Stimulated activated effector memory CD8-positive, alpha-beta T cell treated with anti-CD3 and anti-CD28 coated beads, Interleukin-12 subunit alpha, Interleukin-12 subunit beta, amount 100 ng/mL, for 72 hours (primary cell): Measurements from ENCODE around the gene ADNP2.
"Not testable (repeated sequence)": the region's sequence is repeated elsewhere in the genome, so short reads cannot be mapped to it uniquely, and the experiment has no call there.

ENCODE experiments used
- ATAC-seq: fragments of 150-1000 bp; cut with Tn5 transposase; 2 replicates; pipeline ENCODE4 v1.10.0; 2021
- DNase-seq, 2 donors: peaks; one replicate each; pipeline ENCODE4 v3.0.0; 2021 to 2022; ENCODE audit warnings: low spot score in 2 of 2
- H3K27ac Mint-ChIP-seq: one replicate; pipeline ENCODE4 v1.8.0; 2022; ENCODE audit warnings: mild to moderate bottlenecking, mixed read lengths
- H3K36me3 Mint-ChIP-seq: one replicate; pipeline ENCODE4 v1.8.0; 2022; ENCODE audit warnings: mild to moderate bottlenecking, mixed read lengths
- H3K4me1 Mint-ChIP-seq: one replicate; pipeline ENCODE4 v1.8.0; 2022; ENCODE audit warnings: mixed read lengths
- H3K4me3 Mint-ChIP-seq: one replicate; pipeline ENCODE4 v1.8.0; 2022; ENCODE audit warnings: mild to moderate bottlenecking, mixed read lengths
- H3K9me3 Mint-ChIP-seq: one replicate; pipeline ENCODE4 v1.8.0; 2022; ENCODE audit warnings: mixed read lengths

Gene ADNP2

GRCh38 chr18:80147418-80148325, 38.6 kb downstream of the ADNP2 start:
- ATAC-seq (peak; percentile 92), DNase-seq (peak; percentile 51 to 82)
- H3K36me3 Mint-ChIP-seq = no peaks in the 10 kb centered on the region
- peaks cover 10% of the 10 kb centered on the region for H3K4me1 Mint-ChIP-seq
- peak overlapping the region; percentile 72 for H3K4me3 Mint-ChIP-seq
- H3K27ac Mint-ChIP-seq = peak overlapping the region; percentile 54
- no peaks in the 10 kb centered on the region for H3K9me3 Mint-ChIP-seq

GRCh38 chr18:80148326-80149199, 39.5 kb downstream of the ADNP2 start:
- peak overlapping the region; percentile 72 for H3K4me3 Mint-ChIP-seq
- DNase-seq = no peak
- H3K9me3 Mint-ChIP-seq = no peaks in the 10 kb centered on the region
- H3K36me3 Mint-ChIP-seq = no peaks in the 10 kb centered on the region
- no peak overlapping the region for H3K27ac Mint-ChIP-seq
- ATAC-seq = no peak
- peaks cover 10% of the 10 kb centered on the region for H3K4me1 Mint-ChIP-seq

DNA sequence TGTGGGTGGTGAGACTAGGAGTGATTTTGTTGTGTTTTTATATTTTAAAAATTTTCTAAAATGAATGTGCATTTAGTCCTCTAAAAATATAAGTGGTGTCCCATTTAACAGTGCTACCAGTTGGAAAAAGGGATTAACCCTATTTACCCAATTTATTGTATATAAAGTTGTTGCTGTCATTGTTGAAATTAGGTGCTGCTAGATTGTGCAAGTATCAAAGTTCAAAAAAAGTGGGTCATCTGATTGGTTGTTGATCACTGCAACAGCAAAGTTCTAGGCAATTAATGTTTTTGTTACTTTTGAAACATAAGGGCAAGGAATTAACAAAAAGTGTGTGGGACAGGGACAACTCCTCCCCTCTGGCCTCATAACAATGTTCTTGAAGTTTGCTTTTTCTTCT, 40.6 kb downstream of the ADNP2 start:
- Mint-ChIP-seq H3K27ac (peak overlapping the region; percentile 72), H3K4me1 (peaks cover 18% of the 10 kb centered on the region), H3K4me3 (no peak overlapping the region), H3K9me3 (no peaks in the 10 kb centered on the region), H3K36me3 (no peaks in the 10 kb centered on the region)
- ATAC-seq (no peak), DNase-seq (no peak)

GRCh38 chr18:80154293-80154692, 45.2 kb downstream of the ADNP2 start:
- H3K9me3 Mint-ChIP-seq = no peaks in the 10 kb centered on the region
- peak; percentile 94 for ATAC-seq
- H3K36me3 Mint-ChIP-seq = no peaks in the 10 kb centered on the region
- H3K4me3 Mint-ChIP-seq = no peak overlapping the region
- H3K4me1 Mint-ChIP-seq = peaks cover 9% of the 10 kb centered on the region
- H3K27ac Mint-ChIP-seq = no peak overlapping the region
- peak in 1 of 2 donors; percentile 67 for DNase-seq

- no peak overlapping the region for H3K4me3 Mint-ChIP-seq
- ATAC-seq (no peak), DNase-seq (peak; percentile 64 to 84)
- H3K9me3 Mint-ChIP-seq = no peaks in the 10 kb centered on the region
- H3K4me1 Mint-ChIP-seq = peaks cover 9% of the 10 kb centered on the region
- H3K27ac Mint-ChIP-seq = no peak overlapping the region
- H3K36me3 Mint-ChIP-seq = no peaks in the 10 kb centered on the region
Observed at GRCh38 chr18:80157708-80158343, 48.8 kb downstream of the ADNP2 start.

GRCh38 chr18:80158365-80158764, 49.3 kb downstream of the ADNP2 start:
- Mint-ChIP-seq H3K36me3 (no peaks in the 10 kb centered on the region), H3K27ac (no peak overlapping the region), H3K9me3 (no peaks in the 10 kb centered on the region), H3K4me3 (no peak overlapping the region), H3K4me1 (peaks cover 9% of the 10 kb centered on the region)
- ATAC-seq = no peak
- no peak for DNase-seq

- peak in 1 of 2 donors; percentile 30 for DNase-seq
Observed at GRCh38 chr18:80159713-80160636, 50.9 kb downstream of the ADNP2 start.

DNA sequence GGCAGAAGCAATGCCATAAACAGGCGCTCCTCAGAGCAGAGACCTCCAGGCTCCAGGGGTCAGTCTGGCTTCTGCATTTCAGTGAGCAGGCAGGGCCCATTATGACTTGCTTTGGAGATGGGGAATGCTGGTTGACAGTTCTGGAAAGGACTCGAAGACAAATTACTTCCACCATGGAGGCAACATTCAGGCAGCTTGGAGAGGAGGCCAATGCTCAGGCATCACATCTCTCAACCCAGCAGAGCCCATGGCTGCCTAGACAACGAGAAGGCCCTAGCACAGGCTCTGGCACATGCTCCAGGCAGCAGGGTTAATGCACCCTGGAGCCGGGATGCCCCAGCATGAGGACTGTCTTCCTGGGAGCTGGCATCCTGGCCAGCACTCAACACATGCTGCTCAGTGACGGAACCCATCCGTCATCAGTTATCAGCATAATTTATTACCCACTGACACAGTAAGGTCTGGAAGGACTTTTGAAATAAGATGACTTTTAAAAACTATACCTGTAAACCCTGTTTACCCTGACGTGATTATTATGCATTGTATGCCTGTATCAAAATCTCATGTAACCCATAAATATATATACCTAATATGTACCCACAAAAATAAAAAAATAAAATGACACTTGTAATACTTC, 52.8 kb downstream of the ADNP2 start:
- no peak overlapping the region for H3K4me3 Mint-ChIP-seq
- no peaks in the 10 kb centered on the region for H3K4me1 Mint-ChIP-seq

More at GRCh38 chr18:80159713-80160636, 50.9 kb downstream of the ADNP2 start:
- Mint-ChIP-seq H3K27ac (no peak overlapping the region), H3K4me3 (no peak overlapping the region), H3K36me3 (no peaks in the 10 kb centered on the region), H3K4me1 (no peaks in the 10 kb centered on the region), H3K9me3 (peaks cover 8% of the 10 kb centered on the region)
- peak; percentile 88 for ATAC-seq

DNA sequence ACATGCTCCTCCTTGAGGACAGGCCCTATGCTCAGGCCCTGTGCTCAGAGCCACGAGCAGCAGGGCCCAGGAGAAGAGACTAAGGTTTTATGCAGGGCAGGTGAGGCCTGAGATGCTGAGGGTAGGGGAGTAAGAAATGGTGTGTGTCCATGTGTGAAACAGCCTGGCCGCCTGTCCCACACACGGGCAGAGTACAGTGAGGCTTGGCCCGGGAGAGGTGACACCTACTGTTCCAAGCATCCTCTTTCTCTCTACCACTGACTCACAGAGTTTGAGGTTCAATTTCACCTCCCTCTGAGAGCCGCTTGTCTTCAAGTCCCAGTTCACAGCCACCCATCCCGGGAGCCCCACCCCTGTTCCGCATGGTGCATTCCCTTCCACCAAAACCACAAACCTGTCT, 54.1 kb downstream of the ADNP2 start:
- no peak for ATAC-seq
- H3K4me1 Mint-ChIP-seq = no peaks in the 10 kb centered on the region
- peaks cover 11% of the 10 kb centered on the region for H3K9me3 Mint-ChIP-seq
- no peak for DNase-seq
- no peak overlapping the region for H3K4me3 Mint-ChIP-seq
- H3K27ac Mint-ChIP-seq = no peak overlapping the region
- H3K36me3 Mint-ChIP-seq = no peaks in the 10 kb centered on the region

More for the DNA sequence above, 52.8 kb downstream of the ADNP2 start:
- DNase-seq = no peak
- no peaks in the 10 kb centered on the region for H3K36me3 Mint-ChIP-seq
- ATAC-seq = no peak
- peaks cover 11% of the 10 kb centered on the region for H3K9me3 Mint-ChIP-seq
- H3K27ac Mint-ChIP-seq = no peak overlapping the region

DNA sequence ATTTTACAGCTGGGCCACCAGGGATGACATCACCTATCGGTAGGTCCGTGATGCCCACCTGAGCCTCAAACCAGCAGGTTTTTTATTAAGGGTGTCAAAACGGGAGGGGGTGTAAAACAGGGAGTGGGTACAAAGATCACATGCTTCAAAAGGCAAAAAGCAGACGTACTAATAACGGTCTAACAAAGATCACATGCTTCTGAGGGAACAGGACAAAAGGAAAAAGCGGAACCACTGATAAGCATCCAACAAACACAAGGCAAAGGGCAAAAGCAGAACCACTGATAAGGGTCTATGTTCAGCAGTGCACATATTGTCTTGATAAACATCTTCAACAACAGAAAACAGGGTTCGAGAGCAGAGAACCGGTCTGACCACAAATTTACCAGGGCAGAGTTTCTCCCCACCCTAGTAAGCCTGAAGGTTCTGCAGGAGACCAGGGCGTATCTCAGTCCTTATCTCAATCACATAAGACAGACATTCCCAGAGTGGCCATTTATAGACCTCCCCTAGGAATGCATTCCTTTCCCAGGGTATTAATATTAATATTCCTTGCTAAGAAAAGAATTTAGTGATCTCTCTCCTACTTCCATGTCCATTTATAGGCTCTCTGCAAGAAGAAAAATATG, 55.8 kb downstream of the ADNP2 start:
- H3K36me3 Mint-ChIP-seq, H3K4me1 Mint-ChIP-seq, ATAC-seq, H3K27ac Mint-ChIP-seq, H3K4me3 Mint-ChIP-seq, DNase-seq: not testable (repeated sequence)
- peaks cover 11% of the 10 kb centered on the region for H3K9me3 Mint-ChIP-seq

DNA sequence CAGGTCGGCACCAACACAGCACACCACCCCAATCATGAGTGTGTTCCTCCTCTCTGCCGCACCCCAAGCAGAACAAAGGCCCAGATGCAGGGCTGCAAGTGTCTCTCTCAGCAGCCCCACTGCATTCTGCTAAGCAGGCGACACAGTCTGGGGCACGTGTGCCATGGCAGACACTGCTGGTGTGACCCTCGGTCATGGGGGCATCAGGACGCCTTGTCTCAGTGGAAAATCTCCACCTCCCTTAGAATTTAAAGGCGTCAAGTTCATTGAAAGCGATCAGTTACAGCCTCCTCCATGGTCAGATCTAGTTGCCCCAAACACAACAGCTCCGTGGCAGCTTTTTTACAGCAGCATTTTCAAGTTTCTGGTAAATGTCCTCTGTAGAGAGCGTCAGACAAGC, 57.2 kb downstream of the ADNP2 start:
- H3K36me3 Mint-ChIP-seq = no peaks in the 10 kb centered on the region
- ATAC-seq = no peak
- H3K4me1 Mint-ChIP-seq = peaks cover 4% of the 10 kb centered on the region
- no peak overlapping the region for H3K4me3 Mint-ChIP-seq
- H3K9me3 Mint-ChIP-seq = peaks cover 11% of the 10 kb centered on the region
- no peak for DNase-seq
- H3K27ac Mint-ChIP-seq = no peak overlapping the region

DNA sequence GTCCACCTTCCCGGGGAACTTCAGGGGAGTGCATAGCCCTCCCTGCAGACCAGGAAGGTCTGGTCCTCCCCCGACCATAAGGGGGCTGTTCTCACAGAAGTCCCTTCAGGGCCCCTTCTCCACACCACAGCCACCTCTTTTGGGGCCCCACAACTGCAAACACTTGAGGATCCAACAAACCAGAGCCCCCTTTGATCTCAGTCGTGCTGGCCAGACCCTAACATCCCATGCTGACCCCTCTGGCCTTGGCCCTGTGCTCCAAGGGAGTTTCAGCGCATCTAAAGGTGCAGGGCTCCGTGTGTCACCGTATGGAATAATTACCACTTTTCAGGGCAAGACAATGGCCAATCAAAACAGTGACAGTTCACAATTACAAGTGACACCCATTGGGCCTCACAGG, 57.7 kb downstream of the ADNP2 start:
- DNase-seq = no peak
- H3K36me3 Mint-ChIP-seq = no peaks in the 10 kb centered on the region
- H3K4me3 Mint-ChIP-seq = no peak overlapping the region
- peaks cover 11% of the 10 kb centered on the region for H3K9me3 Mint-ChIP-seq
- peaks cover 9% of the 10 kb centered on the region for H3K4me1 Mint-ChIP-seq
- ATAC-seq = no peak
- no peak overlapping the region for H3K27ac Mint-ChIP-seq

- H3K36me3 Mint-ChIP-seq = no peaks in the 10 kb centered on the region
- H3K27ac Mint-ChIP-seq = no peak overlapping the region
- H3K4me3 Mint-ChIP-seq = no peak overlapping the region
- H3K4me1 Mint-ChIP-seq = peaks cover 12% of the 10 kb centered on the region
- ATAC-seq (no peak), DNase-seq (no peak)
- H3K9me3 Mint-ChIP-seq = peaks cover 11% of the 10 kb centered on the region
Observed at GRCh38 chr18:80167331-80167730, 58.3 kb downstream of the ADNP2 start.

- Mint-ChIP-seq H3K36me3 (no peaks in the 10 kb centered on the region), H3K9me3 (peaks cover 11% of the 10 kb centered on the region), H3K27ac (no peak overlapping the region), H3K4me3 (no peak overlapping the region), H3K4me1 (peaks cover 12% of the 10 kb centered on the region)
- ATAC-seq = no peak
- no peak for DNase-seq
Observed at GRCh38 chr18:80167931-80168330, 58.9 kb downstream of the ADNP2 start.
